ENCODE measurements around the gene CRABP1.

The CRABP1 gene

GRCh38 chr15:78322243-78322642 lies 17.9 kb upstream of the CRABP1 start:
- Histone ChIP-seq H3K4me3 (ENCODE audit: low read depth, low read length) (no peak overlapping the region), H3K4ac (ENCODE audit: low read depth, low read length) (no peak overlapping the region), H3K27ac (ENCODE audit: low read depth, low read length) (no peak overlapping the region), H3K36me3 (ENCODE audit: control insufficient read depth in 1 of 2, insufficient read depth in 2 of 2, low read length in 2 of 2) (no peaks in the 10 kb centered on the region), H3K23ac (ENCODE audit: low read length) (no peak overlapping the region), H3K14ac (ENCODE audit: low read length) (no peak overlapping the region), H3K79me1 (ENCODE audit: low read length) (no peaks in the 10 kb centered on the region), H3K4me2 (ENCODE audit: low read length) (no peak overlapping the region), H2AFZ (ENCODE audit: insufficient read depth, low read length, poor library complexity) (no peak overlapping the region), H2BK120ac (ENCODE audit: insufficient read depth, low read length, poor library complexity) (no peak overlapping the region), H2BK5ac (ENCODE audit: low read depth, low read length, poor library complexity) (no peak overlapping the region), H3K18ac (ENCODE audit: low read length) (no peak overlapping the region), H2BK12ac (ENCODE audit: low read length) (no peak overlapping the region), H4K91ac (ENCODE audit: low read depth, low read length) (no peak overlapping the region), H3K9ac (ENCODE audit: low read length) (no peak overlapping the region), H4K8ac (ENCODE audit: low read depth, low read length) (no peak overlapping the region), H3K79me2 (ENCODE audit: control insufficient read depth, insufficient read depth, low read length, poor library complexity) (no peaks in the 10 kb centered on the region), H3K4me1 (ENCODE audit: control insufficient read depth in 1 of 2, insufficient read depth in 2 of 2, low read length in 2 of 2) (peaks cover 0 to 3% of the 10 kb centered on the region in 2 experiments), H3K27me3 (ENCODE audit: insufficient read depth, low read length) (no peaks in the 10 kb centered on the region), H4K12ac (ENCODE audit: low read depth, low read length) (no peak overlapping the region), H3K9me3 (ENCODE audit: insufficient read depth, low read depth, low read length) (no peaks in the 10 kb centered on the region), H2AK5ac (ENCODE audit: low read length) (no peak overlapping the region)
- WGBS (ENCODE audit: extremely low coverage, insufficient coverage, insufficient read length), result no CpG with 5 or more reads among the region's 15 CpGs
- DNase-seq, result no peak

GRCh38 chr15:78322724-78323521 lies 17.2 kb upstream of the CRABP1 start:
- Histone ChIP-seq H3K4ac (ENCODE audit: low read depth, low read length) (no peak overlapping the region), H4K8ac (ENCODE audit: low read depth, low read length) (no peak overlapping the region), H3K18ac (ENCODE audit: low read length) (no peak overlapping the region), H3K79me2 (ENCODE audit: control insufficient read depth, insufficient read depth, low read length, poor library complexity) (no peaks in the 10 kb centered on the region), H2BK120ac (ENCODE audit: insufficient read depth, low read length, poor library complexity) (no peak overlapping the region), H3K27me3 (ENCODE audit: insufficient read depth, low read length) (no peaks in the 10 kb centered on the region), H3K14ac (ENCODE audit: low read length) (no peak overlapping the region), H2BK5ac (ENCODE audit: low read depth, low read length, poor library complexity) (no peak overlapping the region), H3K4me3 (ENCODE audit: low read depth, low read length) (no peak overlapping the region), H2AK5ac (ENCODE audit: low read length) (no peak overlapping the region), H3K36me3 (ENCODE audit: control insufficient read depth in 1 of 2, insufficient read depth in 2 of 2, low read length in 2 of 2) (no peaks in the 10 kb centered on the region), H3K79me1 (ENCODE audit: low read length) (no peaks in the 10 kb centered on the region), H3K4me1 (ENCODE audit: control insufficient read depth in 1 of 2, insufficient read depth in 2 of 2, low read length in 2 of 2) (peaks cover 0 to 3% of the 10 kb centered on the region in 2 experiments), H4K12ac (ENCODE audit: low read depth, low read length) (no peak overlapping the region), H3K9me3 (ENCODE audit: insufficient read depth, low read depth, low read length) (no peaks in the 10 kb centered on the region), H2AFZ (ENCODE audit: insufficient read depth, low read length, poor library complexity) (no peak overlapping the region), H3K9ac (ENCODE audit: low read length) (no peak overlapping the region), H3K27ac (ENCODE audit: low read depth, low read length) (no peak overlapping the region), H4K91ac (ENCODE audit: low read depth, low read length) (no peak overlapping the region), H3K4me2 (ENCODE audit: low read length) (no peak overlapping the region), H2BK12ac (ENCODE audit: low read length) (no peak overlapping the region), H3K23ac (ENCODE audit: low read length) (no peak overlapping the region)
- DNase-seq, result no peak
- WGBS (ENCODE audit: extremely low coverage, insufficient coverage, insufficient read length), result no CpG with 5 or more reads among the region's 19 CpGs

- Histone ChIP-seq H3K23ac (ENCODE audit: low read length) (no peak overlapping the region), H2BK120ac (ENCODE audit: insufficient read depth, low read length, poor library complexity) (no peak overlapping the region), H2AK5ac (ENCODE audit: low read length) (no peak overlapping the region), H3K4me2 (ENCODE audit: low read length) (no peak overlapping the region), H3K79me1 (ENCODE audit: low read length) (no peaks in the 10 kb centered on the region), H2BK5ac (ENCODE audit: low read depth, low read length, poor library complexity) (no peak overlapping the region), H2AFZ (ENCODE audit: insufficient read depth, low read length, poor library complexity) (no peak overlapping the region), H2BK12ac (ENCODE audit: low read length) (no peak overlapping the region), H3K79me2 (ENCODE audit: control insufficient read depth, insufficient read depth, low read length, poor library complexity) (no peaks in the 10 kb centered on the region), H4K91ac (ENCODE audit: low read depth, low read length) (no peak overlapping the region), H3K4me1 (ENCODE audit: control insufficient read depth in 1 of 2, insufficient read depth in 2 of 2, low read length in 2 of 2) (peaks cover 0 to 3% of the 10 kb centered on the region in 2 experiments), H3K4me3 (ENCODE audit: low read depth, low read length) (no peak overlapping the region), H4K8ac (ENCODE audit: low read depth, low read length) (no peak overlapping the region), H3K9ac (ENCODE audit: low read length) (no peak overlapping the region), H3K4ac (ENCODE audit: low read depth, low read length) (no peak overlapping the region), H3K27ac (ENCODE audit: low read depth, low read length) (no peak overlapping the region), H4K12ac (ENCODE audit: low read depth, low read length) (no peak overlapping the region), H3K9me3 (ENCODE audit: insufficient read depth, low read depth, low read length) (no peaks in the 10 kb centered on the region), H3K18ac (ENCODE audit: low read length) (no peak overlapping the region), H3K27me3 (ENCODE audit: insufficient read depth, low read length) (no peaks in the 10 kb centered on the region), H3K36me3 (ENCODE audit: control insufficient read depth in 1 of 2, insufficient read depth in 2 of 2, low read length in 2 of 2) (no peaks in the 10 kb centered on the region), H3K14ac (ENCODE audit: low read length) (no peak overlapping the region)
- no CpG with 5 or more reads among the region's 7 CpGs for WGBS (ENCODE audit: extremely low coverage, insufficient coverage, insufficient read length)
- DNase-seq, result no peak
Observed at GRCh38 chr15:78323693-78324092, 16.5 kb upstream of the CRABP1 start.

- H3K4me2 ChIP-seq (ENCODE audit: low read length), result no peak overlapping the region
- H2BK120ac ChIP-seq (ENCODE audit: insufficient read depth, low read length, poor library complexity), result no peak overlapping the region
- no peak overlapping the region for H3K23ac ChIP-seq (ENCODE audit: low read length)
- H3K9me3 ChIP-seq (ENCODE audit: insufficient read depth, low read depth, low read length), result no peaks in the 10 kb centered on the region
- no peak overlapping the region for H3K4me3 ChIP-seq (ENCODE audit: low read depth, low read length)
- H3K79me2 ChIP-seq (ENCODE audit: control insufficient read depth, insufficient read depth, low read length, poor library complexity), result no peaks in the 10 kb centered on the region
- H3K14ac ChIP-seq (ENCODE audit: low read length), result no peak overlapping the region
- no peak overlapping the region for H2BK5ac ChIP-seq (ENCODE audit: low read depth, low read length, poor library complexity)
- no peak overlapping the region for H4K12ac ChIP-seq (ENCODE audit: low read depth, low read length)
- no peak overlapping the region for H2AFZ ChIP-seq (ENCODE audit: insufficient read depth, low read length, poor library complexity)
- no peak overlapping the region for H3K27ac ChIP-seq (ENCODE audit: low read depth, low read length)
- H3K9ac ChIP-seq (ENCODE audit: low read length), result no peak overlapping the region
- H3K79me1 ChIP-seq (ENCODE audit: low read length), result no peaks in the 10 kb centered on the region
- H4K8ac ChIP-seq (ENCODE audit: low read depth, low read length), result no peak overlapping the region
- no peaks in the 10 kb centered on the region for H3K36me3 ChIP-seq (ENCODE audit: control insufficient read depth in 1 of 2, insufficient read depth in 2 of 2, low read length in 2 of 2)
- H3K4me1 ChIP-seq (ENCODE audit: control insufficient read depth in 1 of 2, insufficient read depth in 2 of 2, low read length in 2 of 2), result peaks cover 0 to 3% of the 10 kb centered on the region in 2 experiments
- H2BK12ac ChIP-seq (ENCODE audit: low read length), result no peak overlapping the region
- no peak overlapping the region for H3K18ac ChIP-seq (ENCODE audit: low read length)
- DNase-seq, result no peak
- no peak overlapping the region for H4K91ac ChIP-seq (ENCODE audit: low read depth, low read length)
- no peaks in the 10 kb centered on the region for H3K27me3 ChIP-seq (ENCODE audit: insufficient read depth, low read length)
- no peak overlapping the region for H2AK5ac ChIP-seq (ENCODE audit: low read length)
- whole genome bisulfite sequencing (ENCODE audit: extremely low coverage, insufficient coverage, insufficient read length), result no CpG with 5 or more reads among the region's 5 CpGs
- H3K4ac ChIP-seq (ENCODE audit: low read depth, low read length), result no peak overlapping the region
Observed at GRCh38 chr15:78324144-78324543, 16.0 kb upstream of the CRABP1 start.
